Measurements from ENCODE around the gene SEMA7A.

Gene SEMA7A

GRCh38 chr15:74451861-74452835 is 18.4 kb upstream of the SEMA7A start:
- Histone ChIP-seq H3K27ac (ENCODE audit: insufficient read depth, low read length, poor library complexity, severe bottlenecking) (no peak overlapping the region), H3K36me3 (ENCODE audit: control insufficient read depth, insufficient read depth, low read length) (peaks cover 72% of the 10 kb centered on the region), H3K4me3 (ENCODE audit: insufficient read depth, low read depth, low read length, poor library complexity, severe bottlenecking) (no peak overlapping the region), H3K4me1 (ENCODE audit: control insufficient read depth, insufficient read depth, low read length, poor library complexity, severe bottlenecking) (no peaks in the 10 kb centered on the region), H3K9me3 (ENCODE audit: control insufficient read depth, low read length) (no peaks in the 10 kb centered on the region), H3K27me3 (replicated peaks; ENCODE audit: control insufficient read depth, insufficient read depth, low read length, poor library complexity, severe bottlenecking) (no peaks in the 10 kb centered on the region)
- no peak for DNase-seq

DNA sequence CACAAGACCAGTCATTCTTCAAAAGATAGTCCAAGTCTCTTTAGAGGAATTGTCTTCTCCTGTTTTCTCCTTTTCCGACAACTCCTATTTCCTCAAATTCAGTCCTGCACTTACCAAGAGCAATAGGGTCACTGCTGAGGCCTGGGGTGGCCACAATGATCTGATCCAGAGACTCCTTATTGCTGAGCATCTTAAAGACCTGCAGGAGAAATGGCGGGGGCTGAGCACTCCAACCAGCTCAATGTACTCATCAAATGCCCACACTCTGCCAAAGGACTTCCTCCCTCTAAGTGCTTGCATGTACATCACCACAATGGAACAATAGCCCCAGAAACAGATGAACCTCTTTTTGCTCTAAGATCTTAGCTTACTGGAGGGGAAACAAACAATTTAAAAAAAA is 17.6 kb upstream of the SEMA7A start:
- H3K27ac ChIP-seq (ENCODE audit: insufficient read depth, low read length, poor library complexity, severe bottlenecking) = no peak overlapping the region
- no peaks in the 10 kb centered on the region for H3K4me1 ChIP-seq (ENCODE audit: control insufficient read depth, insufficient read depth, low read length, poor library complexity, severe bottlenecking)
- DNase-seq = no peak
- H3K9me3 ChIP-seq (ENCODE audit: control insufficient read depth, low read length) = no peaks in the 10 kb centered on the region
- H3K4me3 ChIP-seq (ENCODE audit: insufficient read depth, low read depth, low read length, poor library complexity, severe bottlenecking) = no peak overlapping the region
- H3K36me3 ChIP-seq (ENCODE audit: control insufficient read depth, insufficient read depth, low read length) = peaks cover 69% of the 10 kb centered on the region
- H3K27me3 ChIP-seq (replicated peaks; ENCODE audit: control insufficient read depth, insufficient read depth, low read length, poor library complexity, severe bottlenecking) = no peaks in the 10 kb centered on the region

GRCh38 chr15:74449643-74450205 is 16.0 kb upstream of the SEMA7A start:
- no peak overlapping the region for H3K27ac ChIP-seq (ENCODE audit: insufficient read depth, low read length, poor library complexity, severe bottlenecking)
- no peak for DNase-seq
- H3K27me3 ChIP-seq (replicated peaks; ENCODE audit: control insufficient read depth, insufficient read depth, low read length, poor library complexity, severe bottlenecking) = no peaks in the 10 kb centered on the region
- H3K4me1 ChIP-seq (ENCODE audit: control insufficient read depth, insufficient read depth, low read length, poor library complexity, severe bottlenecking) = no peaks in the 10 kb centered on the region
- no peaks in the 10 kb centered on the region for H3K9me3 ChIP-seq (ENCODE audit: control insufficient read depth, low read length)
- no peak overlapping the region for H3K4me3 ChIP-seq (ENCODE audit: insufficient read depth, low read depth, low read length, poor library complexity, severe bottlenecking)
- H3K36me3 ChIP-seq (ENCODE audit: control insufficient read depth, insufficient read depth, low read length) = peaks cover 74% of the 10 kb centered on the region

DNA sequence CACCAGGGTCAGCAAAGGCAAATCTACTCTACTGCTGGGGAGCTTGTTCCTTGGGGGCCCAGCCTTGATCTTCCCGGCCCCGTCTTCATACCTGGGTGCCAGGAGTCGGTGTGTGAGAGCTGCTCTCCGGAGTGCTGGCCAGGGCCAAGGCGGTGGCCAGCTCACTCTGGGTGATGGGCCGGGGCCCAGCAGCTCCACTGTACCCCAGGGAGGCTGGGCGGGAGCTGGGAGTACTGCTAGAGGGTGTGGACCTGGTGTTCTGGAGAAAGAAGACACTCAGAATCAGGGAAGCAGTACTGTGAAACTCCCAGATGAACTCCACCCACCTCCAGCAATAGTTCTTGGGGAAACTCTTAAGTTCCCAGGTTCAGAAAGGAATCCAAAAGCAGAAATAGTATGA is 15.3 kb upstream of the SEMA7A start:
- H3K27ac ChIP-seq (ENCODE audit: insufficient read depth, low read length, poor library complexity, severe bottlenecking) = no peak overlapping the region
- no peak for DNase-seq
- H3K27me3 ChIP-seq (replicated peaks; ENCODE audit: control insufficient read depth, insufficient read depth, low read length, poor library complexity, severe bottlenecking) = no peaks in the 10 kb centered on the region
- H3K36me3 ChIP-seq (ENCODE audit: control insufficient read depth, insufficient read depth, low read length) = peaks cover 80% of the 10 kb centered on the region
- H3K9me3 ChIP-seq (ENCODE audit: control insufficient read depth, low read length) = no peaks in the 10 kb centered on the region
- H3K4me3 ChIP-seq (ENCODE audit: insufficient read depth, low read depth, low read length, poor library complexity, severe bottlenecking) = no peak overlapping the region
- no peaks in the 10 kb centered on the region for H3K4me1 ChIP-seq (ENCODE audit: control insufficient read depth, insufficient read depth, low read length, poor library complexity, severe bottlenecking)

- Histone ChIP-seq H3K4me1 (ENCODE audit: control insufficient read depth, insufficient read depth, low read length, poor library complexity, severe bottlenecking) (no peaks in the 10 kb centered on the region), H3K27me3 (replicated peaks; ENCODE audit: control insufficient read depth, insufficient read depth, low read length, poor library complexity, severe bottlenecking) (no peaks in the 10 kb centered on the region), H3K36me3 (ENCODE audit: control insufficient read depth, insufficient read depth, low read length) (peaks cover 58% of the 10 kb centered on the region), H3K27ac (ENCODE audit: insufficient read depth, low read length, poor library complexity, severe bottlenecking) (no peak overlapping the region), H3K9me3 (ENCODE audit: control insufficient read depth, low read length) (no peaks in the 10 kb centered on the region), H3K4me3 (ENCODE audit: insufficient read depth, low read depth, low read length, poor library complexity, severe bottlenecking) (no peak overlapping the region)
- DNase-seq = no peak
These were observed 12.3 kb upstream of the SEMA7A start for GRCh38 chr15:74445816-74446763.

DNA sequence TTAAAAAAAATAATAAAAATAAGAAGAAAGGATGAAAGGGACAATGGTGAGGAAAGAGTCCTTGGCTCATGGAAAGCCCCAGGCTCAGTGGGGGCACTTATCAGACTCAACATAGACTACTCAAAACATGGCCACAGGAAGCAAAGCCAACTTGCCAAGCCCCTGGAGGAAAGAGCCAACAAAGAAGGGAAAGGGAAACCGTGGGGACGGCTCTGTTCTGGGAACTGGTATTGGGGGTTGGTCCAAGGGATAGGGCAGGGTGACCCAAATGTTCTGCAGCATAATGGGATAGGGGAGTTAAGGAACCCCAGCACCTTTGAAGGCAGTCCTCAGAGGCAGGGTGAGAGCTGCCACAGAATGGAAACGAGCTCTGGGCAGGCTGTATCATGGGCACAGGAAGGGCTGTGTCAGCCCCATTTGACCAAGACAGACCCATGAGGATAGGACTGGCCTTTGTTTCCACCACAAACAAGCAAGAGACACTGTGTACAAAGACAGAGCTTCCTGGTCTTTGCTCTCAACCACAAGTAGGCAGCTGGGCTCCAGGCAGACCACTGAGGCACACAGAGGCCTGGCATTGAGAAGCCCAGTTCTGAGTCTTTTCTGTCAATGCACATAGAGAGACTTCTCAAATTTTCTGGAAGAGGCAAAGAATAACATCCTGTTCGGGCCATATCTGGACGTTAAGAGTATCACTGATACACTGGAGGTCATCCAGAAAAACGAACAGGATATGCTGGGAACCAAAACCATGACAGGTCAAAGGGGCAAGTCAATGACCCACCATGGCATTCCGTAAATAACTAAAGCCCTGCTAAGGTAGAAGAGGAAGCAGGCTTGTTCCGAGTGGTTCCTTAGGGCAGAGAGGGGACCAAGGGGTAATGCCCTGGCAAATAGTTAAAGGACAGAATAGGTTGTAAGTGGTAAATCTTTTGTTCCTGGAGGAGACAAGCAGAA is 10.6 kb upstream of the SEMA7A start:
- H3K27ac ChIP-seq (ENCODE audit: insufficient read depth, low read length, poor library complexity, severe bottlenecking) = no peak overlapping the region
- H3K36me3 ChIP-seq (ENCODE audit: control insufficient read depth, insufficient read depth, low read length) = peaks cover 41% of the 10 kb centered on the region
- H3K27me3 ChIP-seq (replicated peaks; ENCODE audit: control insufficient read depth, insufficient read depth, low read length, poor library complexity, severe bottlenecking) = no peaks in the 10 kb centered on the region
- no peak overlapping the region for H3K4me3 ChIP-seq (ENCODE audit: insufficient read depth, low read depth, low read length, poor library complexity, severe bottlenecking)
- no peaks in the 10 kb centered on the region for H3K4me1 ChIP-seq (ENCODE audit: control insufficient read depth, insufficient read depth, low read length, poor library complexity, severe bottlenecking)
- DNase-seq = no peak
- H3K9me3 ChIP-seq (ENCODE audit: control insufficient read depth, low read length) = no peaks in the 10 kb centered on the region

DNA sequence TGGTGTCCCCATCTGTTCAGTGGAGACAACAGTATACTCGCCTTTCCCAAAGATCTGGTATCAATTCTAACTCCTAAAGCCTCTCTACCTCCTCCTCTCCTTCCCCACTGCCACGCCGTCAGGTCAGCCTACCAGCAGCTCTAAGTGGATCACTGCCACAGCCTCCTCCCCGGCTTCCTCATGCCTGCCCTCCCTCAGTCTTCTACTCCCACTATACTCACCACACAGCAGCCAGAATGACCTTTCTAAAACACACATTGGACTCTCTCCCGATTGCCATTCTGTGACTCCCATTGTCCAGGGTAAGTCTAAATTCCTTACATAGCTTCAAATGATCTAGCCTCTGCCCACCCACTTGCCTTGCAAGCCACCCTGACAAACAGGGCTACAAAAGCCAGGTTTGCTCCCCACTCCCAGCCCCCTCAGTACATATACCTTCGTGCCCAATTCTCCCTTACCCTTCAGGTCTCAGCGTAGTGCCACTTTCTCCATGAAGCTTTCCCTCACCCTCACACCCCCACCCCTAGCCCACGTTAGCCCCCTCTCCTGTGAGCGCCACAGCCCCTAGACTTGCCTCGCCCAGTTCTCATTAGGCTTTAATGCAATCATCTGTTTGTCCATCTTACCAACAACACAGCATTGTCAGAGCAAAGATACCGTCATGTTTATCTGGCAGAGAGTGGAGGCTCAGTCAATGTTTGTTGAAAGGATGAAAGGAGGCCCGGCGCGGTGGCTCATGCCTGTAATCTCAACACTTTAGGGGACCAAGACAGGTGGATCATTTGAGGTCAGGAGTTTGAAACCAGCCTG is 9.5 kb upstream of the SEMA7A start:
- H3K27ac ChIP-seq (ENCODE audit: insufficient read depth, low read length, poor library complexity, severe bottlenecking) = no peak overlapping the region
- H3K36me3 ChIP-seq (ENCODE audit: control insufficient read depth, insufficient read depth, low read length) = peaks cover 30% of the 10 kb centered on the region
- H3K4me3 ChIP-seq (ENCODE audit: insufficient read depth, low read depth, low read length, poor library complexity, severe bottlenecking) = no peak overlapping the region
- no peaks in the 10 kb centered on the region for H3K4me1 ChIP-seq (ENCODE audit: control insufficient read depth, insufficient read depth, low read length, poor library complexity, severe bottlenecking)
- H3K27me3 ChIP-seq (replicated peaks; ENCODE audit: control insufficient read depth, insufficient read depth, low read length, poor library complexity, severe bottlenecking) = no peaks in the 10 kb centered on the region
- no peak for DNase-seq
- H3K9me3 ChIP-seq (ENCODE audit: control insufficient read depth, low read length) = no peaks in the 10 kb centered on the region

- no peak for DNase-seq
- Histone ChIP-seq H3K27ac (ENCODE audit: insufficient read depth, low read length, poor library complexity, severe bottlenecking) (no peak overlapping the region), H3K36me3 (ENCODE audit: control insufficient read depth, insufficient read depth, low read length) (peaks cover 23% of the 10 kb centered on the region), H3K4me1 (ENCODE audit: control insufficient read depth, insufficient read depth, low read length, poor library complexity, severe bottlenecking) (no peaks in the 10 kb centered on the region), H3K9me3 (ENCODE audit: control insufficient read depth, low read length) (no peaks in the 10 kb centered on the region), H3K27me3 (replicated peaks; ENCODE audit: control insufficient read depth, insufficient read depth, low read length, poor library complexity, severe bottlenecking) (no peaks in the 10 kb centered on the region), H3K4me3 (ENCODE audit: insufficient read depth, low read depth, low read length, poor library complexity, severe bottlenecking) (no peak overlapping the region)
These were observed 8.8 kb upstream of the SEMA7A start for GRCh38 chr15:74442604-74443003.
